Esophagus squamous epithelium (tissue), 5 donors: ENCODE results near the gene PLEKHM3. TPM values are rescaled to one million over a fixed set of nuclear protein-coding genes. Genes with fewer than 3 reads are reported as not detected.

Source experiments
- DNase-seq: peaks from one replicate; lab custom pipeline; 2025; lab: John Stamatoyannopoulos, UW
- H3K27ac ChIP-seq, 4 donors: fragments of 200-600 bp; sonication (generic); one replicate each; pipeline ENCODE4 v1.5.1; 2016 to 2019; ENCODE audit warnings: mild to moderate bottlenecking in 1 of 4
- H3K27me3 ChIP-seq, 4 donors: fragments of 200-600 bp; sonication (generic); 1 replicate in 3 of 4; 2 replicates in 1 of 4; pipeline versions ENCODE4 v1.5.1 to v1.6.0; 2017 to 2021; ENCODE audit warnings: antibody characterized with exemption in 1 of 4
- H3K36me3 ChIP-seq, 3 donors: fragments of 200-600 bp; sonication (generic); one replicate each; pipeline ENCODE4 v1.5.1; 2016 to 2019
- H3K4me1 ChIP-seq, 3 donors: fragments of 200-600 bp; sonication (generic); one replicate each; pipeline ENCODE4 v1.5.1; 2017 to 2019
- H3K4me3 ChIP-seq, 4 donors: fragments of 200-600 bp; sonication (generic); 1 replicate in 3 of 4; 2 replicates in 1 of 4; pipeline ENCODE4 v1.5.1; 2016 to 2019; ENCODE audit warnings: mild to moderate bottlenecking in 2 of 4, moderate library complexity in 1 of 4
- H3K9me3 ChIP-seq, 3 donors: fragments of 200-600 bp; sonication (generic); one replicate each; pipeline ENCODE4 v1.5.1; 2016 to 2019
- POLR2A ChIP-seq, 4 donors: fragments of 450-650 bp; IDR thresholded peaks; one replicate each; pipeline ENCODE4 v1.6.1; 2017; ENCODE audit warnings: antibody characterized with exemption in 4 of 4, mild to moderate bottlenecking in 4 of 4, moderate library complexity in 3 of 4
- WGBS, 2 donors: methylation state at CpG; one replicate each; pipeline ENCODE4 v1.1.5; 2018; 5-methylcytosine and 5-hydroxymethylcytosine counted together
- intact Hi-C: fragments of 100-400 bp; cut with DNase I; formaldehyde crosslinking; loops from one replicate; pipeline ENCODE4 v1.15.0; 2022
- total RNA-seq, 4 donors: library from RNA; depleted of rRNA; stranded (reverse); fragments of >200 nt; gene quantifications; one replicate each; pipeline ENCODE4 v1.1.0, GENCODE V29; 2016
- TF ChIP-seq, protein P1 (sequence below), 6 experiments: fragments of 450-650 bp in 4 of 6; fragments of 200-600 bp in 2 of 6; sonication (generic) in 2 of 6; IDR thresholded peaks; one replicate each; pipeline ENCODE4 v1.5.1; 2016 to 2019; ENCODE audit warnings: antibody characterized with exemption in 6 of 6, mild to moderate bottlenecking in 4 of 6, moderate library complexity in 4 of 6
- donor health status: DM: yes; HTN: yes; CAD: no.

PLEKHM3 gene
- total RNA-seq, 4 donors from 2014 or later: 3.7 to 19.3 (median 6.7) TPM

- H3K4me3 ChIP-seq: no peak overlapping the region
These were observed 17.1 kb upstream of the PLEKHM3 start for GRCh38 chr2:208042450-208042849.

DNA sequence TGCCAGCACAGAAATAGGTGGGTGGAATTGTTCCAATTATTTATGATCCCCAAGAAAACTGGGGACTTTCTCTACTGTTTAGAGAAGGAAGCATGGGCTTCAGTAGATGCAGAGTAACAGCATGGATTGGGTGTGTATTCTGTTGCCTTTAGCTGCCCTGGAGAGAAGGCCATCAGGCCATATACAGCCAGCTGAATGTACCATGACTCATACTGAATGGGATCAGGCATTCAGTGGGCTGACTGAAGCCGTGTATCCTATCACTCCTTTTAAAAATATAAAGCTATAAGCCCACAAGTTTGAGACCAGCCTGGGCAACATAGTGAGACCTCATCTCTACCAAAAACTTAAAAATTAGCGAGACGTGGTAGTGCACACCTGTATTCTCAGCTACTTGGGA, 16.7 kb upstream of the PLEKHM3 start:
- Histone ChIP-seq H3K4me3 (no peak overlapping the region), H3K27ac (no peak overlapping the region), H3K4me1 (no peaks in the 10 kb centered on the region), H3K9me3 (no peaks in the 10 kb centered on the region), H3K27me3 (no peaks in the 10 kb centered on the region), H3K36me3 (no peaks in the 10 kb centered on the region)
- no peak for DNase-seq
- TF ChIP-seq POLR2A (IDR thresholded peaks at IDR 0.05): no peak
- TF ChIP-seq, protein P1, sequence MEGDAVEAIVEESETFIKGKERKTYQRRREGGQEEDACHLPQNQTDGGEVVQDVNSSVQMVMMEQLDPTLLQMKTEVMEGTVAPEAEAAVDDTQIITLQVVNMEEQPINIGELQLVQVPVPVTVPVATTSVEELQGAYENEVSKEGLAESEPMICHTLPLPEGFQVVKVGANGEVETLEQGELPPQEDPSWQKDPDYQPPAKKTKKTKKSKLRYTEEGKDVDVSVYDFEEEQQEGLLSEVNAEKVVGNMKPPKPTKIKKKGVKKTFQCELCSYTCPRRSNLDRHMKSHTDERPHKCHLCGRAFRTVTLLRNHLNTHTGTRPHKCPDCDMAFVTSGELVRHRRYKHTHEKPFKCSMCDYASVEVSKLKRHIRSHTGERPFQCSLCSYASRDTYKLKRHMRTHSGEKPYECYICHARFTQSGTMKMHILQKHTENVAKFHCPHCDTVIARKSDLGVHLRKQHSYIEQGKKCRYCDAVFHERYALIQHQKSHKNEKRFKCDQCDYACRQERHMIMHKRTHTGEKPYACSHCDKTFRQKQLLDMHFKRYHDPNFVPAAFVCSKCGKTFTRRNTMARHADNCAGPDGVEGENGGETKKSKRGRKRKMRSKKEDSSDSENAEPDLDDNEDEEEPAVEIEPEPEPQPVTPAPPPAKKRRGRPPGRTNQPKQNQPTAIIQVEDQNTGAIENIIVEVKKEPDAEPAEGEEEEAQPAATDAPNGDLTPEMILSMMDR (IDR thresholded peaks at IDR 0.05): no peak
- intact Hi-C loops: no loop called here
- 73 to 85% methylated on average over 3 of the region's 3 CpGs for WGBS, 2 donors

More at GRCh38 chr2:208042450-208042849, 17.1 kb upstream of the PLEKHM3 start:
- Histone ChIP-seq H3K9me3 (no peaks in the 10 kb centered on the region), H3K4me1 (peaks cover 0 to under 1% (median 0%) of the 10 kb centered on the region in 3 donors), H3K27me3 (no peaks in the 10 kb centered on the region), H3K36me3 (no peaks in the 10 kb centered on the region), H3K27ac (no peak overlapping the region)
- TF ChIP-seq, protein P1 (IDR thresholded peaks at IDR 0.05): no peak
- no peak for TF ChIP-seq POLR2A (IDR thresholded peaks at IDR 0.05)
- no peak for DNase-seq
- 45 to 74% methylated on average over 2 of the region's 2 CpGs for WGBS, 2 donors
- intact Hi-C loops: no loop called here

GRCh38 chr2:208040199-208041171, 15.2 kb upstream of the PLEKHM3 start:
- no peak overlapping the region for H3K27ac ChIP-seq
- peak; percentile 15 for DNase-seq
- intact Hi-C loops: no loop called here
- no peaks in the 10 kb centered on the region for H3K36me3 ChIP-seq
- 43 to 44% methylated on average over 5 to 8 of the region's 8 CpGs for WGBS, 2 donors
- H3K4me1 ChIP-seq: no peaks in the 10 kb centered on the region
- H3K4me3 ChIP-seq: no peak overlapping the region
- H3K9me3 ChIP-seq: no peaks in the 10 kb centered on the region
- H3K27me3 ChIP-seq: no peaks in the 10 kb centered on the region
- TF ChIP-seq, protein P1 (IDR thresholded peaks at IDR 0.05): peak; percentile 17 to 79 (median 64)
- no peak for TF ChIP-seq POLR2A (IDR thresholded peaks at IDR 0.05)

DNA sequence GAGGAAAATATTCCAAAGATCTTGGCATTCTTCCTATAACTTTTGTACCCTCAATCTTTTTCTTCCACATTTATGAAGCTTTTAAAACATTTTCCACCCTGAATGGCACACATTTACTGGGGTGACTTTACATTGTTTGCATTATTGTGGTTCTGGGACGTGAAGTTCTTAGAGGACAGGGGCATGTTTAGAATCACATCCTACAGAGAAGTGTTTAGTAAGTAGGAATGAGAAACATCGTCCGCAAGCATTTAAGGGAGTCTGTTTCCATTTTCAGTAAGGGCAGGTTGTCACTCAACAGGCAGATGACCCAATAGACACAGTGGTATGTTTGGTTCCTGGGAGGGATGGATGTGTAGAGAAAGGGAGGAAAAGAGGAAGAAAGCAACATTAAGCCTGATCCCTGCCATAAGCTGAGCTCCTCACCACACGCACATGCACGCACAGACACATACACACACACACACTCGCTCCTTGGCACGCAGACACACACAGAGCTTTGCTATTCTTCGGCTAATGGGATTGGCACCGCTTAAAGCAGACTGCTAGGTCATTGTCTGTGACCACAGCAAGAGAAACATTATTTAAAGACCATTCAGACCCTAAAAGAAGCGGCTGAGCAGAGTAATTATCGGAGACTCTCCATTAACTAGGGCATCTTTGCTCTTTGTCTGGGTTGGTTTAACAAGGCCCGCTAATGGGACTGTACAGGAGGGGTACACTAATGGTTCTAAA, 14.2 kb upstream of the PLEKHM3 start:
- WGBS, 2 donors: 69 to 78% methylated on average over 6 to 12 of the region's 12 CpGs
- Histone ChIP-seq H3K27ac (no peak overlapping the region), H3K4me1 (no peaks in the 10 kb centered on the region), H3K27me3 (no peaks in the 10 kb centered on the region), H3K9me3 (no peaks in the 10 kb centered on the region), H3K36me3 (no peaks in the 10 kb centered on the region), H3K4me3 (no peak overlapping the region)
- TF ChIP-seq POLR2A (IDR thresholded peaks at IDR 0.05): no peak
- DNase-seq: no peak
- intact Hi-C loops: loop anchor here (5.0 kb wide), 1 partner anchor 292 kb away; no protein-coding TSS in a partner anchor

DNA sequence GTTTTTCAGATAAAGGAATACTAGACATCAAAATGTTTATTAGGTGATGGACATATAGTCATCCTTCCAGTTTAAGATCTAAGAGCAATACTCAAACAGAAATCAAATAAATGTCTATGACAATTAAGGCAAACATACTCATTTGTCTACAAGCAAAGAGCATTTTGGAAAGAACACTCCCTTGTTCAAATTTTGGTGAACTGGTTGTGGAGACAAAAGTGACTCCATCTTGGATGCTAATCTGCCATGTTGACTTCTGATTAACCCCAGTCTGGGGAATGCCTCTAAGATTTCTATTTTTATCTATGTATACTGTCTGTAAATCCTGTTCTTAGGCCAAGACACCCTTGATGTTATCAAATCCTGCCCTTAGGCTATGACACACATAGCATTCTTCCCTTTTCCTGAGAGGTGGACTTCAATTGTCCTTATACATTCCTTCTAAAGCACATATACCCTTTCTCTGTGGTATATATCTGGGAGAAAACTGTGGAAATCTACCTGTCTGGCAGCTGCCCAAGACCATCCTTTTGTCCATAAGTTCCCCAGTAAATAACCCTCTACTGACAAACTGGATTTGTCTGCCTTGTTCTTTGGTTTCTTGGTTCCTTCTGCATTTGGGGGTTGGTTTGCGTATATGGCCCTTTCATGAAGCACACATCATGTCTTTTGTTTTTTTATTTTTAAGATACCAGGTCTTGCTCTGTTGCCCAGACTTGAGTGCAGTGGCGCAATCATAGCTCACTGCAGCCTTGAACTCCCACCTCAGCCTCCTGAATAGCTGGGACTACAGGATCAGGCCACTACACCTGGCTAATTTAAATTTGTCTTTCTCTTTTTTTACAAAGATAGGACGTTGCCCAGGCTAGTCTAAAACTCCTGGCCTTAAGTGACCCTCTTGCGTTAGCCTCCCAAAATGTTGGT, 12.5 kb upstream of the PLEKHM3 start:
- TF ChIP-seq, protein P1 (IDR thresholded peaks at IDR 0.05): no peak
- no peak for TF ChIP-seq POLR2A (IDR thresholded peaks at IDR 0.05)
- intact Hi-C loops: loop anchor here (5.0 kb wide), 1 partner anchor 291 kb away; no protein-coding TSS in a partner anchor
- 72% methylated on average over 4 of the region's 4 CpGs for WGBS, 2 donors

More for the DNA sequence above, 12.5 kb upstream of the PLEKHM3 start:
- Histone ChIP-seq H3K4me1 (no peaks in the 10 kb centered on the region), H3K4me3 (no peak overlapping the region), H3K27me3 (no peaks in the 10 kb centered on the region), H3K36me3 (no peaks in the 10 kb centered on the region), H3K27ac (no peak overlapping the region), H3K9me3 (no peaks in the 10 kb centered on the region)
- DNase-seq: no peak
